HT-29 (cell line): Measurements from ENCODE around the gene DNAJC9. TPM values are rescaled to one million over a fixed set of nuclear protein-coding genes. Genes with fewer than 3 reads are reported as not detected.

Source experiments
- small RNA-seq: library from RNA; depleted of rRNA; stranded (forward); fragments of <200 nt; gene quantifications from one replicate; pipeline ENCODE3, GENCODE V24; 2014
- total RNA-seq: library from RNA; depleted of rRNA; stranded (reverse); fragments of >200 nt; shearing (Covaris generic); gene quantifications from 2 replicates; pipeline ENCODE4 v1.2.3, GENCODE V29; 2014; rRNA removed

The DNAJC9 gene
- total RNA-seq, 1 experiment from 2014 or later = 57.2 TPM

Small RNA genes within 50 kb of the gene (small RNA-seq; reads per million reads assigned to genes)
- gene RF00019 = not detected
- gene RNU6-833P = not detected

Other genes with a start within 250 kb of the DNAJC9 start
- 15.1 and 16.9 TPM in 2 replicates for gene P4HA1, start 150.4 kb downstream of the DNAJC9 start, total RNA-seq
- gene NUDT13, start 136.8 kb downstream of the DNAJC9 start, total RNA-seq = 1.5 and 2.7 TPM in 2 replicates
- 20.9 and 24.9 TPM in 2 replicates for gene ECD, start 79.2 kb downstream of the DNAJC9 start, total RNA-seq
- gene FAM149B1, start 79.1 kb downstream of the DNAJC9 start, total RNA-seq = 4.3 and 10.8 TPM in 2 replicates
- 78.0 TPM in 2 replicates for gene MRPS16, start 5.4 kb upstream of the DNAJC9 start, total RNA-seq
- gene CFAP70, start 111.6 kb upstream of the DNAJC9 start, total RNA-seq = 0.03 TPM in 1 of 2 replicates, not detected in the other
- 57.9 and 60.0 TPM in 2 replicates for gene ANXA7, start 166.8 kb upstream of the DNAJC9 start, total RNA-seq
- gene MSS51, start 186.3 kb upstream of the DNAJC9 start, total RNA-seq = 0.64 and 1.1 TPM in 2 replicates
- gene PPP3CB, start 248.8 kb upstream of the DNAJC9 start, total RNA-seq = 4.9 and 7.1 TPM in 2 replicates